CD14-positive monocyte (primary cell): Measurements from ENCODE around the gene ARHGAP11A. TPM values are rescaled to one million over a fixed set of nuclear protein-coding genes. Genes with fewer than 3 reads are reported as not detected.

Experiments used
- DNase-seq, 3 donors: peaks; one replicate each; pipeline ENCODE4 v3.0.0-alpha.2; 2011 to 2022
- H2AFZ ChIP-seq: 2 replicates; pipeline ENCODE4 v1.6.0; 2012; ENCODE audit warnings: mild to moderate bottlenecking, low read depth, low read length, inconsistent platforms; ENCODE audit not compliant: insufficient read depth, poor library complexity, severe bottlenecking
- H3K27ac ChIP-seq, 2 donors: 1 replicate in 1 of 2; 2 replicates in 1 of 2; pipeline ENCODE4 v1.5.1; 2012 to 2013; ENCODE audit warnings: low read length in 2 of 2, control low read depth in 1 of 2, inconsistent platforms in 1 of 2, low read depth in 1 of 2, mild to moderate bottlenecking in 1 of 2
- H3K27me3 ChIP-seq, 2 donors: one replicate each; pipeline versions ENCODE4 v1.6.0 to v1.6.1; 2011 to 2013; ENCODE audit warnings: low read length in 2 of 2; ENCODE audit not compliant: control insufficient read depth in 2 of 2, insufficient read depth in 2 of 2
- H3K36me3 ChIP-seq, 2 donors: replicated peaks in 1 of 2; 1 replicate in 1 of 2; 2 replicates in 1 of 2; pipeline versions ENCODE4 v1.5.1 to v1.6.1; 2012 to 2013; ENCODE audit warnings: low read length in 2 of 2, control low read depth in 1 of 2, inconsistent platforms in 1 of 2, mild to moderate bottlenecking in 1 of 2; ENCODE audit not compliant: insufficient read depth in 2 of 2, control insufficient read depth in 1 of 2
- H3K4me1 ChIP-seq, 2 donors: 1 replicate in 1 of 2; 2 replicates in 1 of 2; pipeline versions ENCODE4 v1.5.1 to v1.6.1; 2012 to 2013; ENCODE audit warnings: low read length in 2 of 2, control low read depth in 1 of 2, inconsistent platforms in 1 of 2, mild to moderate bottlenecking in 1 of 2, moderate library complexity in 1 of 2; ENCODE audit not compliant: insufficient read depth in 2 of 2, control insufficient read depth in 1 of 2
- H3K4me2 ChIP-seq: replicated peaks from 2 replicates; pipeline ENCODE3; 2012; ENCODE audit warnings: low read length, moderate library complexity, mild to moderate bottlenecking; ENCODE audit not compliant: poor library complexity, severe bottlenecking; ENCODE audit errors: extremely low read depth
- H3K4me3 ChIP-seq, 3 experiments: fragments of 200-600 bp in 1 of 3; sonication (generic) in 1 of 3; replicated peaks in 1 of 3; 1 replicate in 2 of 3; 2 replicates in 1 of 3; pipeline ENCODE4 v1.5.1; 2011 to 2013; ENCODE audit warnings: low read length in 3 of 3, mild to moderate bottlenecking in 3 of 3, control low read depth in 2 of 3, low read depth in 2 of 3, inconsistent platforms in 1 of 3, moderate library complexity in 1 of 3
- H3K79me2 ChIP-seq: 2 replicates; pipeline ENCODE4 v1.6.0; 2012; ENCODE audit warnings: mild to moderate bottlenecking, control low read depth, inconsistent platforms, low read length, moderate library complexity; ENCODE audit not compliant: insufficient read depth
- H3K9ac ChIP-seq: 2 replicates; pipeline ENCODE4 v1.6.0; 2017; ENCODE audit warnings: low read length, mild to moderate bottlenecking; ENCODE audit not compliant: insufficient read depth, poor library complexity, severe bottlenecking
- H3K9me3 ChIP-seq, 2 donors: replicated peaks in 1 of 2; 1 replicate in 1 of 2; 2 replicates in 1 of 2; pipeline versions ENCODE4 v1.5.1 to v1.6.1; 2012 to 2013; ENCODE audit warnings: low read length in 2 of 2, control low read depth in 1 of 2; ENCODE audit not compliant: control insufficient read depth in 1 of 2, insufficient read depth in 1 of 2
- H4K20me1 ChIP-seq: 2 replicates; pipeline ENCODE4 v1.6.0; 2012; ENCODE audit warnings: mild to moderate bottlenecking, low read length, control low read depth, moderate library complexity; ENCODE audit not compliant: insufficient read depth
- H3K27ac Mint-ChIP-seq, 7 donors: one replicate each; pipeline ENCODE4 v1.8.0; 2020; ENCODE audit warnings: mild to moderate bottlenecking in 7 of 7, mixed read lengths in 7 of 7, moderate library complexity in 6 of 7, inconsistent platforms in 2 of 7
- H3K27me3 Mint-ChIP-seq, 3 donors: one replicate each; pipeline ENCODE4 v1.8.0; 2021 to 2022; ENCODE audit warnings: low read depth in 3 of 3, mild to moderate bottlenecking in 3 of 3, mixed read lengths in 3 of 3, moderate library complexity in 3 of 3, inconsistent platforms in 1 of 3
- H3K36me3 Mint-ChIP-seq, 2 donors: one replicate each; pipeline ENCODE4 v1.8.0; 2020; ENCODE audit warnings: mixed read lengths in 2 of 2, inconsistent platforms in 1 of 2, mild to moderate bottlenecking in 1 of 2
- H3K4me1 Mint-ChIP-seq: one replicate; pipeline ENCODE4 v1.8.0; 2020; ENCODE audit warnings: mild to moderate bottlenecking, mixed read lengths
- H3K4me3 Mint-ChIP-seq, 2 donors: one replicate each; pipeline ENCODE4 v1.8.0; 2020; ENCODE audit warnings: mild to moderate bottlenecking in 2 of 2, mixed read lengths in 2 of 2, moderate library complexity in 1 of 2
- H3K9me3 Mint-ChIP-seq, 7 donors: one replicate each; pipeline ENCODE4 v1.8.0; 2020 to 2022; ENCODE audit warnings: mixed read lengths in 7 of 7, mild to moderate bottlenecking in 6 of 7, moderate library complexity in 6 of 7, inconsistent platforms in 2 of 7
- CTCF ChIP-seq: fragments of 200-600 bp; IDR thresholded peaks from one replicate; pipeline ENCODE4 v1.8.0; 2022; ENCODE audit warnings: antibody characterized with exemption, mild to moderate bottlenecking
- WGBS: methylation state at CpG from one replicate; pipeline ENCODE4 v1.1.5; 2013; ENCODE audit warnings: missing lambda C conversion rate; ENCODE audit not compliant: insufficient coverage; 5-methylcytosine and 5-hydroxymethylcytosine counted together
- intact Hi-C, 2 donors: fragments of 100-400 bp; cut with micrococcal nuclease; formaldehyde crosslinking; loops; one replicate each; pipeline versions ENCODE4 v1.15.0 to v1.15.1; 2023
- polyA plus RNA-seq, 3 donors: library from polyadenylated mRNA; depleted of rRNA in 1 of 3; unstranded in 2 of 3; stranded (reverse) in 1 of 3; fragments of 300-500 nt in 2 of 3; fragments of >200 nt in 1 of 3; fragmentation: Illumina TruSeq in 2 of 3; gene quantifications; 1 replicate in 2 of 3; 2 replicates in 1 of 3; pipeline ENCODE4 v1.2.3, GENCODE V29; 2012 to 2021

Gene ARHGAP11A
- polyA plus RNA-seq, 3 donors = 0.91 to 1.6 (median 1.4) TPM

- Histone ChIP-seq H2AFZ (no peak overlapping the region), H3K9ac (no peak overlapping the region), H3K4me2 (no peak overlapping the region), H3K36me3 (peaks cover 16 to 72% of the 10 kb centered on the region in 2 donors), H3K4me3 (no peak overlapping the region), H3K27me3 (no peaks in the 10 kb centered on the region), H3K4me1 (no peaks in the 10 kb centered on the region), H3K79me2 (no peaks in the 10 kb centered on the region), H3K27ac (no peak overlapping the region), H4K20me1 (no peaks in the 10 kb centered on the region), H3K9me3 (no peaks in the 10 kb centered on the region)
- Mint-ChIP-seq H3K4me1 (no peaks in the 10 kb centered on the region), H3K9me3 (no peaks in the 10 kb centered on the region), H3K4me3 (no peak overlapping the region), H3K27me3 (no peaks in the 10 kb centered on the region), H3K27ac (no peak overlapping the region), H3K36me3 (peaks cover 43 to 72% of the 10 kb centered on the region in 2 donors)
- WGBS = no CpG with 5 or more reads among the region's 2 CpGs
- no peak for DNase-seq
- intact Hi-C loops = no loop called here
- TF ChIP-seq CTCF = no peak
Observed at GRCh38 chr15:32657941-32658340, 42.6 kb downstream of the ARHGAP11A start.

GRCh38 chr15:32659340-32660155 is 44.2 kb downstream of the ARHGAP11A start:
- Mint-ChIP-seq H3K36me3 (peaks cover 31 to 68% of the 10 kb centered on the region in 2 donors), H3K27ac (no peak overlapping the region), H3K9me3 (no peaks in the 10 kb centered on the region), H3K4me1 (no peaks in the 10 kb centered on the region), H3K27me3 (no peaks in the 10 kb centered on the region), H3K4me3 (no peak overlapping the region)
- H2AFZ ChIP-seq = no peak overlapping the region
- no peak for TF ChIP-seq CTCF
- H3K9me3 ChIP-seq = no peaks in the 10 kb centered on the region
- no peaks in the 10 kb centered on the region for H3K27me3 ChIP-seq
- H3K4me1 ChIP-seq = no peaks in the 10 kb centered on the region
- WGBS = 88% methylated on average over 3 of the region's 6 CpGs
- no peak overlapping the region for H3K4me2 ChIP-seq
- no peaks in the 10 kb centered on the region for H3K79me2 ChIP-seq
- no peak overlapping the region for H3K4me3 ChIP-seq
- no peak overlapping the region for H3K9ac ChIP-seq
- H4K20me1 ChIP-seq = no peaks in the 10 kb centered on the region
- intact Hi-C loops = loop anchor here (5.0 to 10.0 kb wide), 2 partner anchors 333 to 335 kb away; no protein-coding TSS in a partner anchor
- no peak overlapping the region for H3K27ac ChIP-seq
- peaks cover 11 to 58% of the 10 kb centered on the region in 2 donors for H3K36me3 ChIP-seq
- DNase-seq = no peak
